GM18505 (cell line): Measurements from ENCODE around the gene CH25H.

Experiments
- ATAC-seq: cut with Tn5 transposase; IDR thresholded peaks from one replicate; pipeline ENCODE4 v1.9.1; 2021; ENCODE audit not compliant: unreplicated experiment
- POLR2A ChIP-seq: IDR thresholded peaks from 4 replicates; pipeline ENCODE4 v1.6.1; 2011; ENCODE audit warnings: borderline replicate concordance; ENCODE audit not compliant: insufficient read depth, insufficient read length; ENCODE audit errors: extremely low read depth

The CH25H gene

GRCh38 chr10:89217057-89217990, 10.2 kb upstream of the CH25H start:
- TF ChIP-seq POLR2A = no peak
- no peak for ATAC-seq

- ATAC-seq = no peak
- TF ChIP-seq POLR2A = no peak
These were observed 8.9 kb upstream of the CH25H start for GRCh38 chr10:89216056-89216455.

- TF ChIP-seq POLR2A = no peak
- ATAC-seq = no peak
These were observed 8.4 kb upstream of the CH25H start for GRCh38 chr10:89215511-89215910.

- no peak for TF ChIP-seq POLR2A
- no peak for ATAC-seq
These were observed 7.5 kb upstream of the CH25H start for GRCh38 chr10:89214566-89215165.

- TF ChIP-seq POLR2A = no peak
- no peak for ATAC-seq
These were observed 6.2 kb upstream of the CH25H start for GRCh38 chr10:89213191-89213808.

GRCh38 chr10:89210794-89211425, 3.8 kb upstream of the CH25H start:
- no peak for TF ChIP-seq POLR2A
- ATAC-seq = no peak

GRCh38 chr10:89209718-89210117, 2.6 kb upstream of the CH25H start:
- ATAC-seq = no peak
- no peak for TF ChIP-seq POLR2A

GRCh38 chr10:89207801-89208551, 859 bp upstream of the CH25H start:
- no peak for TF ChIP-seq POLR2A
- ATAC-seq = no peak

GRCh38 chr10:89206402-89207180, 526 bp downstream of the CH25H start:
- no peak for ATAC-seq
- no peak for TF ChIP-seq POLR2A

- TF ChIP-seq POLR2A = no peak
- no peak for ATAC-seq
These were observed 2.4 kb downstream of the CH25H start for GRCh38 chr10:89204621-89205185.

- ATAC-seq = no peak
- TF ChIP-seq POLR2A = no peak
These were observed 3.9 kb downstream of the CH25H start for GRCh38 chr10:89203237-89203636.

GRCh38 chr10:89202033-89202425, 5.1 kb downstream of the CH25H start:
- TF ChIP-seq POLR2A = no peak
- ATAC-seq = no peak
